Trophoblast cell (in vitro differentiated cells and primary cell): ENCODE measurements around the gene EXT2.

Source experiments
- DNase-seq, 2 donors: peaks; one replicate each; pipeline ENCODE4 v3.0.0-alpha.2; 2016
- H2AFZ ChIP-seq: 2 replicates; pipeline ENCODE4 v1.6.1; 2013; ENCODE audit warnings: low read length, moderate library complexity, mild to moderate bottlenecking; ENCODE audit not compliant: insufficient read depth, poor library complexity
- H2AK5ac ChIP-seq: 2 replicates; pipeline ENCODE4 v1.6.1; 2013; ENCODE audit warnings: mild to moderate bottlenecking, low read length
- H2BK120ac ChIP-seq: 2 replicates; pipeline ENCODE4 v1.6.1; 2013; ENCODE audit warnings: low read length, mild to moderate bottlenecking, moderate library complexity; ENCODE audit not compliant: insufficient read depth, poor library complexity
- H2BK12ac ChIP-seq: 2 replicates; pipeline ENCODE4 v1.6.1; 2013; ENCODE audit warnings: mild to moderate bottlenecking, low read length, moderate library complexity
- H2BK5ac ChIP-seq: 2 replicates; pipeline ENCODE4 v1.6.1; 2013; ENCODE audit warnings: low read length, low read depth, moderate library complexity, mild to moderate bottlenecking; ENCODE audit not compliant: poor library complexity
- H3K14ac ChIP-seq: 2 replicates; pipeline ENCODE4 v1.6.1; 2013; ENCODE audit warnings: mild to moderate bottlenecking, low read length
- H3K18ac ChIP-seq: 2 replicates; pipeline ENCODE4 v1.6.1; 2013; ENCODE audit warnings: mild to moderate bottlenecking, low read length
- H3K23ac ChIP-seq: 2 replicates; pipeline ENCODE4 v1.6.1; 2013; ENCODE audit warnings: low read length
- H3K27ac ChIP-seq: 2 replicates; pipeline ENCODE4 v1.5.1; 2013; ENCODE audit warnings: low read depth, mild to moderate bottlenecking, inconsistent platforms, low read length, moderate library complexity
- H3K27me3 ChIP-seq: 2 replicates; pipeline ENCODE4 v1.6.1; 2013; ENCODE audit warnings: inconsistent platforms, mild to moderate bottlenecking, low read length, moderate library complexity; ENCODE audit not compliant: insufficient read depth
- H3K36me3 ChIP-seq, 2 experiments: 1 replicate in 1 of 2; 2 replicates in 1 of 2; pipeline ENCODE4 v1.6.1; 2013; ENCODE audit warnings: low read length in 2 of 2, mild to moderate bottlenecking in 2 of 2, moderate library complexity in 1 of 2; ENCODE audit not compliant: insufficient read depth in 2 of 2, control insufficient read depth in 1 of 2
- H3K4ac ChIP-seq: 2 replicates; pipeline ENCODE4 v1.6.1; 2013; ENCODE audit warnings: low read depth, mild to moderate bottlenecking, low read length, moderate library complexity
- H3K4me1 ChIP-seq, 2 experiments: 1 replicate in 1 of 2; 2 replicates in 1 of 2; pipeline ENCODE4 v1.6.1; 2013; ENCODE audit warnings: low read length in 2 of 2, mild to moderate bottlenecking in 2 of 2, moderate library complexity in 1 of 2; ENCODE audit not compliant: insufficient read depth in 2 of 2, control insufficient read depth in 1 of 2
- H3K4me2 ChIP-seq: 2 replicates; pipeline ENCODE4 v1.6.1; 2013; ENCODE audit warnings: inconsistent platforms, mild to moderate bottlenecking, low read length, moderate library complexity
- H3K4me3 ChIP-seq: 2 replicates; pipeline ENCODE4 v1.5.1; 2013; ENCODE audit warnings: mild to moderate bottlenecking, low read depth, low read length, inconsistent platforms
- H3K79me1 ChIP-seq: one replicate; pipeline ENCODE4 v1.6.1; 2013; ENCODE audit warnings: low read length
- H3K79me2 ChIP-seq: 2 replicates; pipeline ENCODE4 v1.6.1; 2013; ENCODE audit warnings: low read length, mild to moderate bottlenecking; ENCODE audit not compliant: control insufficient read depth, insufficient read depth, poor library complexity
- H3K9ac ChIP-seq: 2 replicates; pipeline ENCODE4 v1.6.1; 2013; ENCODE audit warnings: mild to moderate bottlenecking, low read length
- H3K9me3 ChIP-seq: 2 replicates; pipeline ENCODE4 v1.6.1; 2013; ENCODE audit warnings: low read depth, mild to moderate bottlenecking, control low read depth, inconsistent platforms, low read length; ENCODE audit not compliant: insufficient read depth
- H4K12ac ChIP-seq: 2 replicates; pipeline ENCODE4 v1.6.1; 2013; ENCODE audit warnings: low read depth, mild to moderate bottlenecking, low read length, moderate library complexity
- H4K8ac ChIP-seq: 2 replicates; pipeline ENCODE4 v1.6.1; 2013; ENCODE audit warnings: low read depth, mild to moderate bottlenecking, low read length, moderate library complexity
- H4K91ac ChIP-seq: one replicate; pipeline ENCODE4 v1.6.1; 2013; ENCODE audit warnings: low read depth, mild to moderate bottlenecking, low read length, moderate library complexity
- WGBS: extraction: QIAGEN DNeasy Blood & Tissue Kit; methylation state at CpG from one replicate; pipeline ENCODE4 v1.1.7; 2013; ENCODE audit warnings: missing lambda C conversion rate; ENCODE audit not compliant: insufficient read length, insufficient coverage; ENCODE audit errors: extremely low coverage; 5-methylcytosine and 5-hydroxymethylcytosine counted together

Gene EXT2

DNA sequence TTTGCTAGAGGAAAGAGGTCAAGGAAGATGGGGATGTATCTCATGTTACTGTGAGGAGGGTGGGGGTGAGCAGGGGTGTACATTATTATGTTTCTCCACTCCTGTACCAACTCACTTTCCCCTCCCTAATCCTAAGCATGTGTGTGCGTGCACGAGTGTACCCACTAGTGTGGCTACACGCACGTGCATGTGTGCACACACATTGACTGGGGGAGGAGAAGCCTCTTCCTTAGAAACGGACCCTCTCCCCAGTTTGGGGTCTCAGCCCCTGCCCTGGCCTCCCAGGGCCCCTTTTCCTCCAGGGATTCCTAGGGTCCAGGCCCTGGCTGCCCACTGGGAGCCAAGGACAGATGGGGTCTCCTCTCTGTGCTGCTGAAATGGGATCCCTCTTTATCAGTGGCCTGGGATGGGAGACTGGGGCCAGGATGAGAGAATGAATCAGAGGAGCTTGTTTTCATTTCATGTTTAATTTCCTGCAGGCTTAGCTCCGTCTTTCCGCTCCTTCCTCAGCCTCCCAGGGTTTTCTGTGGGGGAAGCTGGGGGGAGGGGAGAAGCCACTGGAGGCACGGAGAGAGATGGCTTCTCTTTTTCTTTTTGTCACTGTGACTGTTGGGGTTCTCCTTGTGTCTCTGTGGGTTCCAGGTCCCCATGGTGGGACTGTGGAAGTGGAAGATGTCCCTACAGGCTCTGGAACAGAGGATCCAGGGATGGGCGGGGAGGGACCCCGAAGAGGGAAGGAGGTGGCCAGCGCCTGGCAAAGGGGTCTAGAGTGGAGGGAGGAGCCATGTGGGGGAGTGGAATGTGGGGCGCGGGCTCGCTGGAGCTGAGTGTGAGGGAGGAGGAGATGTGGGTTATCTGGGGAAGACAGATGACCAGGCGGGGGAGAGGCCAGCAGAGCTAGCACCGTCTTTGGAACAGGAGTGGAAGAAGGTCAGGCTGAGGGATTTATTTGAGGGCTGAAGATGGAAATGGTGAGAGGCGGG, 174.2 kb downstream of the EXT2 start:
- Histone ChIP-seq H3K23ac (no peak overlapping the region), H2BK5ac (no peak overlapping the region), H3K27me3 (no peaks in the 10 kb centered on the region), H2AFZ (no peak overlapping the region), H4K12ac (no peak overlapping the region), H3K79me2 (no peaks in the 10 kb centered on the region), H3K18ac (no peak overlapping the region), H2AK5ac (no peak overlapping the region), H3K14ac (no peak overlapping the region), H3K79me1 (no peaks in the 10 kb centered on the region), H3K4me2 (no peak overlapping the region), H3K4ac (no peak overlapping the region), H2BK12ac (no peak overlapping the region), H3K4me1 (no peaks in the 10 kb centered on the region), H3K9ac (no peak overlapping the region), H2BK120ac (no peak overlapping the region), H4K8ac (no peak overlapping the region), H3K4me3 (no peak overlapping the region), H3K9me3 (no peaks in the 10 kb centered on the region), H4K91ac (no peak overlapping the region), H3K36me3 (no peaks in the 10 kb centered on the region), H3K27ac (no peak overlapping the region)
- no peak for DNase-seq
- WGBS, result no CpG with 5 or more reads among the region's 17 CpGs

DNA sequence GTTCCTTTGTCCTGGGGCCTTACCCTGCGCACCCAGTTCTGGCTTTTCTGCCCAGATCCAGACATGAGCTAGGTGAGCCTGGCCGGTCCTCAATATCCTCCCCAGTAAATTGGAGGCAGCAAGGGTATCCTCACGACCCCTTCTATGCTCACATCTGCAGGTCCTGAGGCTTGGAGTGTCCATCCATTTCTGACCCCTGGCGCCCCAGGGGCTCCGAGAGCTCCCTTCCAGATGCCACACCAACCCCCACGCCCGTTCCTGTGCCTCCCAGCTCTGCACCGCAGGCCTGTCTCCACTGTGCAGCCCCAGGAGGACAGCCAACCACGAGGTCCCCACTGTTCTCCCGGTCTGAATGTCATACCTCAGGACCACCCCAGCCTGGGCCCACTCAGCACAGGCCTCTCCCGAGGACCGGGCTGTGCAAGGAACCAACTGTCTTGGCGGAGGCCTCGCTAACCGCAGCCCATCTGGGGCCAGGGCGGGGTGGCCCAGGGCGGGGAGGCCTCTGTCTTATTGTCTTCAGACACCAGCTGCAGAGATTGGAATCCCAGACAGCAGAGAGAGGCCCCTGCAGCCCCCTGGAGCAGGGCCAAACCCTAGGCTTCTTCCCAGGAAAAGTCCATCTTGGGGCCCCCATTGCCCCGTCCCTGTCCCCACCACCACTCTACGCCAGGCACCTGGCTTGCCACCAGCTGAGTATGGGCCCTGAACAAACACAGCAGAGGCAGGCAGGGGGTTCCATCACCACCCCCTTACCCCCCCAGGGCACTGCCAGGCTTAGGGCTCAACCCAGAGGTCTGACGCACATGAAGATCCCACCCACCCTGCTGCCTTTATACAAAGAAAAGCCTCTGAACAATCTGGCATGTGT, 175.2 kb downstream of the EXT2 start:
- Histone ChIP-seq H3K9ac (no peak overlapping the region), H2AK5ac (no peak overlapping the region), H4K91ac (no peak overlapping the region)

DNA sequence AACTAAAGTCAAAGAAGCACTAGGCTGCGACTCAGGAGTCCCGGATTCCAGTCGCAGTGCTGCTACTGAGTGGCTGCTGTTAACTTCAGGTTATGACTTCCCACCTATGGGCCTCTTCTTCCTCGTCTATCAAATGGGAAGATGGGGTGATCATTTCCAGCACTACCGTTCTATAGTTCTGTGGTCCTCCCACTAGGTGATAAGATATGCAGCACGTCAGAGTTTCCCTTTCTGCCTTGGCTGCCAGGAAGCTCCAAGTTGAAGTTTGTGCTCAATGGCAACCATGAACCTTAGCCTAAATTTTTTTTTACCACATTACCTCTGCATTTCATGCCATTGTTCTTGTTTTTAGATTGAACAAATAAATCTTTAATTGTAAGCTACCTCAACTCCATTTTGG, 175.8 kb downstream of the EXT2 start:
- H3K9ac ChIP-seq, result no peak overlapping the region
- H2BK12ac ChIP-seq, result no peak overlapping the region
- H2BK120ac ChIP-seq, result no peak overlapping the region
- no peaks in the 10 kb centered on the region for H3K36me3 ChIP-seq
- no peak overlapping the region for H3K14ac ChIP-seq
- no peak overlapping the region for H3K23ac ChIP-seq
- no CpG with 5 or more reads among the region's 6 CpGs for WGBS
- H3K18ac ChIP-seq, result no peak overlapping the region
- H3K4me1 ChIP-seq, result no peaks in the 10 kb centered on the region
- H4K12ac ChIP-seq, result no peak overlapping the region
- no peak overlapping the region for H3K27ac ChIP-seq
- no peaks in the 10 kb centered on the region for H3K79me1 ChIP-seq
- H4K91ac ChIP-seq, result no peak overlapping the region
- no peak overlapping the region for H2AK5ac ChIP-seq
- no peak overlapping the region for H3K4me3 ChIP-seq
- H3K9me3 ChIP-seq, result no peaks in the 10 kb centered on the region
- H2AFZ ChIP-seq, result no peak overlapping the region
- H3K79me2 ChIP-seq, result no peaks in the 10 kb centered on the region
- H3K4me2 ChIP-seq, result no peak overlapping the region
- H3K27me3 ChIP-seq, result no peaks in the 10 kb centered on the region
- DNase-seq, result no peak
- H3K4ac ChIP-seq, result no peak overlapping the region
- H4K8ac ChIP-seq, result no peak overlapping the region
- H2BK5ac ChIP-seq, result no peak overlapping the region

More for the DNA sequence above, 175.2 kb downstream of the EXT2 start:
- Histone ChIP-seq H2BK5ac (no peak overlapping the region), H3K27ac (no peak overlapping the region), H2AFZ (no peak overlapping the region), H3K23ac (no peak overlapping the region), H2BK12ac (no peak overlapping the region), H3K36me3 (no peaks in the 10 kb centered on the region), H4K8ac (no peak overlapping the region), H3K18ac (no peak overlapping the region), H3K27me3 (no peaks in the 10 kb centered on the region), H2BK120ac (no peak overlapping the region), H3K79me1 (no peaks in the 10 kb centered on the region), H3K4ac (no peak overlapping the region), H4K12ac (no peak overlapping the region), H3K9me3 (no peaks in the 10 kb centered on the region), H3K4me1 (no peaks in the 10 kb centered on the region), H3K79me2 (no peaks in the 10 kb centered on the region), H3K14ac (no peak overlapping the region), H3K4me3 (no peak overlapping the region), H3K4me2 (no peak overlapping the region)
- no CpG with 5 or more reads among the region's 20 CpGs for WGBS
- DNase-seq, result no peak

DNA sequence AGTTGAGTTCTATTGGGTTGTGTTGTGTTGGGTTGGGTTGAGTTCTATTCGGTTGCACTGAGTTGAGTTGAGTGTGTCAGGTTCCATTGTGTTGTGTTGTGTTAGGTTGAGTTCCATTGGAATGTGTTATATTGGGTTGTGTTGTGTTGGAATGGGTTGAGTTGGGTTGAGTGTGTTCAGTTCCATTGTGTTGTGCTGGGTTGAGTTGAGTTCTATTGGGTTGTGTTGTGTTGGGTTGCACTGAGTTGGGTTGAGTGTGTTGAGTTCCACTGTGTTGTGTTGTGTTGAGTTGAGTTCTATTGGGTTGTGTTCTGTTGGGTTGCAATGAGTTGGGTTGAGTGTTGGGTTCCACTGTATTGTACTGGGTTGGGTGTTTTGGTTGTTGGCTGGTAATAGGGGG, 178.9 kb downstream of the EXT2 start:
- Histone ChIP-seq H3K79me1 (no peaks in the 10 kb centered on the region), H3K27me3 (no peaks in the 10 kb centered on the region), H2BK120ac (no peak overlapping the region), H3K4me1 (no peaks in the 10 kb centered on the region), H2BK5ac (no peak overlapping the region), H3K9ac (no peak overlapping the region), H3K18ac (no peak overlapping the region), H3K9me3 (no peaks in the 10 kb centered on the region), H2BK12ac (no peak overlapping the region), H2AFZ (no peak overlapping the region), H3K79me2 (no peaks in the 10 kb centered on the region), H3K4me2 (no peak overlapping the region), H3K36me3 (no peaks in the 10 kb centered on the region), H2AK5ac (no peak overlapping the region), H3K4me3 (no peak overlapping the region), H3K27ac (no peak overlapping the region), H3K23ac (no peak overlapping the region), H3K14ac (no peak overlapping the region), H4K91ac (no peak overlapping the region), H3K4ac (no peak overlapping the region), H4K12ac (no peak overlapping the region), H4K8ac (no peak overlapping the region)
- 100% methylated on average over 1 of the region's 1 CpG for WGBS
- DNase-seq, result no peak
